Head of caudate nucleus (tissue), 42 donors: ENCODE data around the gene CLMN.

Experiments
- DNase-seq, 42 donors: peaks; one replicate each; pipeline versions ENCODE4 v3.0.0 to v3.0.0-alpha.2; 2020 to 2021; ENCODE audit warnings: mixed read lengths in 7 of 42
- intact Hi-C: fragments of 100-400 bp; cut with DNase I; formaldehyde crosslinking; loops from one replicate; pipeline ENCODE4 v1.15.0; 2022

The CLMN gene

DNA sequence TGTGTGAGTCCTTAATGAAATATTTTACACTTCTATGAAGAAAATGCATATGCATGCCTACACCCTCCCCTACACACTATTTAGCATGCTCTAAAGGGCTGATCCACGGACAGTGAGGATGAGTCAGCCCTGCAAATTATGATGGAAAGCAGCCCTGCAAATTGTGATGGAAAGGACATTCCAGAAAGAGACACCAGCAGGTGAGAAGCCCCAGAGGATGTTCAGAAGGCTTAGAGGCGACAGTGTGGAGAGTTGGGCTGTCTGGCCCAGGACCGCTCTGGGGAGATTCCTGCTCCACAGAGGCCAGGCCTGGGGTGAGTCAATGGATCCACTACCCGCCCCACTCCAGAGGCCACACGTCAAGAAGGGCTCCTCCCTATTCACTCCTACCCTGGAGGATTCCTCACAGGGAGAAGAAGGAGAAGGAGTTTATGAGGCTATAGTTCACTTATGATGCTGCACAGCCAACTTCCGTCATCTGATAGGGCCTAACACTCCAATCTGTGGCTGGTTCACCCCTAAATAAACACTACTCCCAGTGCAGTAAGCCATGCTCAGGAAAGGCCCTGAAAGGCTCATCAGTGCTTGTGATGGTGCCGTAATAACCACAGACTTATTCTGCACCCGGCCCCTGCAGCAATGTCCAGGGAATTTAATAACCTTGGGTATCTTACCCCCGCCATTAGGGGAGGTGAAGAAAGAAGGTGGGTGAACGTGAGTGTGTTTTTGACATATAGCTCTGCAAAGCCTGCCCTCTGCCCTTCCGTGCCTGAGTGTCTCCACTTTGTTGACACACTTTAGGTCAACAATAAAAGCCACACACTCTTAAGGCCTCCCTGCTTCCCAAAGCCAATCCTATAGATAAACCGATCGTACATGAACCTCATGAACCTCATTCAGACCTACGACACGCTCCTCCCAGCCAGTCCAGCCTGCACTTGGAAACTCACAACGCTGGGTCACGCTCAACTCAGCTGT is 46.4 kb downstream of the CLMN start:
- intact Hi-C loops: no loop called here
- peak in 5 of 42 donors; percentile 5 to 45 (median 10) for DNase-seq

DNA sequence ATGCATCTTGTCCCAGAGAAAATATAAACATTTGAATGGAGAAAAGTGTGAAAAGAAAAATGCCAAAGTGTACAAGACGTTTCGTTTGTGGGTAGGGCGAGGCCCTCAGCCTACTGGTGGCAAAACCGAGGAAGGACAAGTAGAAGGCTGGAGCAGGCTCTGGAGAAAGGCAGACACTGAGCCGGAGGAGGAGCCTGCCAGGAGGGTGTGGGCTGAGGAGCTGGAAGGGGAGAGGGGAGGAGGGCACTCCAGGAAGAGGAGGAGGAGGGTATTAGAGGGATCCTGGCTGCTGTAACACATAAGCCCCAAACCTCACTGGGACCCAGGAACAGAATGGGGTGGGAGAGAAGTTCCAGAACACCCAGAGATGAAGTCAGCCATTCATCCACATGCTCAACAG is 47.7 kb downstream of the CLMN start:
- intact Hi-C loops: no loop called here
- DNase-seq: peak in 5 of 42 donors; percentile 8 to 47 (median 21)

DNA sequence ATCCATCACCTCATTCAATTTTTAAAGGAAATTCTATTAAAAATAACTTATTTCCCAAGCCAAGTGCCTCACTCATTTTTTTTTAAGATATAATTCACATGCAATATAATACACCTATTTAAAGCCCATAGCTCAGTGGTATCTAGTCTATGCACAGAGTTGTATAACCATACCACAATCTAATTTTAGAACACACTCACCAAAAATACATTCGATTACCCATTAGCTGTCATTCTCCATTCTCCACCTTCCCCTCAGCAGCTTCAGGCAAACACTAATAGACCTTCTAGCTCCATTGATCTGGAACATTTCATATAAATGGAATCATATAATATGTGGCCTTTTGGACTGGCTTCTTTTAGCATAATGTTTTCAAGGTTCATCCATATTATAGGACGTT is 49.5 kb downstream of the CLMN start:
- DNase-seq: no peak
- intact Hi-C loops: no loop called here

DNA sequence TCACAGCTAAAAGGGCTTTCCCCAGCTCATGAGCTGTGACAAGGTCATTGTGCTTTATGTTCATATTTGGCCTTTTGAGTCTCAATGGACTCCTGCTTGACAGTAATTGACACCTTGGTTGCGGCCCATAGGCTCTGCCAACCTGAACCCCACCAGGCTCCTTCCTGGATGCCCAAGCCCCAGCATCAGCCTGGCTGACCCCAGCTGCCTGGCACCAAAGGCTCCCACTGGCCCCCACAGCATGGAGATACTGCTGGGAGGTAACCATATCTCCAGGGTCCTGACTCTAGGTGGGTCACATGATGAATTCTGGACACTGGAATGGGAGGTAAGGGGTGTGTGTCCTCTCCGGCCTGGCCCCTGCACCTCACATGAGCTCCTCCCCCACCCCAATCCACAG is 50.2 kb downstream of the CLMN start:
- peak in 6 of 42 donors; percentile 2 to 36 (median 12) for DNase-seq
- intact Hi-C loops: no loop called here

DNA sequence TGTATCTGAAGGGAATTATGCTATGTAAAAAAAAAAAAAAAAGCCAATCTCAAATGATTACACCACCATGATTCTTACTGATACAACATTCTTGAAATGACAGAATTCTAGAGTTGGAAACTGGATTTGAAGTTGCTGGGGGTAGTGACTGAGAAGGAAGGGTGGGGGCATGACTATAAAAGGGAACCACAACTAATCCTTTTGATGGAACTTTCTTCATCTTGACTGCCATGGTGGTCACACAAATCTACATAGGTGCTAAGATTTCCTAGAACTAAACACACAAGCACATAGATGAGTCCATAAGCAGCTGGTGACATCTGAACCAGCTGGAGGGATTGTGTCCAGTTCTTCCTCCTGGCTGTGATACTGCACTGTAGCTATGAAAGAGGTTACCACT is 51.4 kb downstream of the CLMN start:
- peak in 1 of 42 donors; percentile 27 for DNase-seq
- intact Hi-C loops: no loop called here

DNA sequence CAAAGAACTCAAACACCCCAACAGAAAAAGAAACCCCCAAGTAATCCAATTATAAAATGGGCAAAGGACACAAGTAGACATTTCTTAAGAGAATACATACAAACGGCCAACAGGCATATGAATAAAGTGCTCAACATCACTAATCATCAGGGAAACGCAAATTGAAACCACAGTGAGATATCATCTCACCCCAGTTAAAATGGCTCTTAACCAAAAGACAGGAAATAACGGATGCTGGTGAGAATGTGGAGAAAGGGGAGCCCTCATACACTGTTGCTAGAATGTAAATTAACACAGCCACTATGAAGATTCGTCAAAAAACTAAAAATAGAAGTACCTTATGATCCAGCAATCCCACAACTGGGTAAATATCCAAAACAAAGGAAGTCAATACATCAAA is 52.4 kb downstream of the CLMN start:
- intact Hi-C loops: no loop called here
- no peak for DNase-seq

DNA sequence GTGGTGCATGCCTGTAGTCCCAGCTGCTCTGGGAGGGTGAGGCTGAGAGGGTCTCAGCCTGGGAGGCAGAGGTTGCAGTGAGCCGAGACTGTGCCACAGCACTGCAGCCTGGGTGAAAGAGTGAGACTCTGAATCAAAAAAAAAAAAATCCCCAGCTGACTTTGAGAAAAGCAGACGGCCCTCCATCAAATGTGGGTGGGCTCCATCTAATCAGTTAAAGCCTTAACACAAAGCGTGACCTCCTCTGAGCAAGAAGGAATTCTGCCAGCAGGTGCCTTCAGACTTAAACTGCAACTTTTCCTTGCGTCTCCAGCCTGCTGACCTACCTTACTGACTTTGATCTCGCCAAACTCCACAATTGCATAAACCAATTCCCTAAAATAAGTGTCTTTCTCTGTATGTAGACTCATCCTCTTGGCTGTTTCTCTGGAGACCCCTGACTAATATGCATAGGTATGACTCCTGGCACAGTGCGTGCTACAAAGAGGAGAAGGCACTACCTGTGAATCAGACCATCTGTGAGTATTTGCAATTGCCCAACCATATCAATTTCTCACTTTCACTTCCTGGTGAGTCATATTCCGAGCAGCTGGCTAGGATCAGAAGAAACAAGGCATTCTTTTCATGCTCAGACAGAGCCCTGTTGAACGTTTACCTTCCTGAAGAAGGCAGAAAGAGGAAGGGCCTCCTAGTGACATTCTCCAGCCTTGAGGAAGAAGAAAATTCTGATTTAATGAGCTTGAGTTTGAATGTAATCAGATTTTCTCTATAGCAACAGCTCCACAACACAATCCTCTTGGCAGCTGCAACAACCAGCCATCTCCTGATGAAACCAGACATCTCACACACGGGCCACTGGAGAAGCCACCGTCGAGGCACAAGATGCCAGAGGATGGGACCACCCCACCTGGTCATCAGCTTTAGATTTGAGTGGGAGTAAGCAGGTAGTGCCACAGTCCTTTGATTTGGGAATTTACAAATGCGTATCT is 54.3 kb downstream of the CLMN start:
- intact Hi-C loops: no loop called here
- peak in 5 of 42 donors; percentile 5 to 39 (median 9) for DNase-seq

- peak in 6 of 42 donors; percentile 2 to 39 (median 6) for DNase-seq
- intact Hi-C loops: no loop called here
Measured at GRCh38 chr14:95264271-95264973, 55.3 kb downstream of the CLMN start.

DNA sequence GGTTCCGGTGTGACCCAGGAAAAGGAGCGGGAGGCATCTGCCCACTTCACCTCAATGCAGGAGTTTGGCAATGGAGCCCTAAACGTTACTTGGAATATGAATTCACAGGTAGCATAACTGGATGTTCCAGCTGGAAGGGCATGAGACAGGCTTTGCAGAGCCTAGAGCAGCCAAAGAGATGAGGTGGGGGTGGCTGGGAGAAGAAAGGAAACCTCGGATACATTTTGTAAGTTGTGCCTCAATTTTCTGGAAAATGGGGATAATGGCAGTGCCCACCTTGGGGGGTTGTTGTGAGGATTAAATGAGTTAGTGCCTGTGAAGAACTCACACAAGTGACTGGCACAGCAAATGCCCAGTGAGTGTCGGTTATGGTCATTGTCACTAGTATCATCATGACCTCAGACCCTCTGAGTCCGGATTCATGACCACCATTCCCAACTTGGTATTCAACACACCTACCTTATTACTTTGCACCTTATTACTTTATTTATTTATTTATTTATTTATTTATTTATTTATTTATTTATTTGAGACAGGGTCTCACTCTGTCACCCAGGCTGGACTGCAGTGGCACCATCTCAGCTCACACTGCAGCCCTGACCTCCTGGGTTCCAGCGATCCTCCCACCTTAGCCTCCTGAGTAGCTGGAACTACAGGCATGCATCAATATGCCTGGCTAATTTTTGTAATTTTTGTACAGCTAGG is 56.0 kb downstream of the CLMN start:
- DNase-seq: peak in 4 of 42 donors; percentile 0 to 37 (median 7)
- intact Hi-C loops: no loop called here

- intact Hi-C loops: no loop called here
- DNase-seq: peak in 2 of 42 donors; percentile 1 to 3
Measured at GRCh38 chr14:95262511-95262891, 57.2 kb downstream of the CLMN start.

DNA sequence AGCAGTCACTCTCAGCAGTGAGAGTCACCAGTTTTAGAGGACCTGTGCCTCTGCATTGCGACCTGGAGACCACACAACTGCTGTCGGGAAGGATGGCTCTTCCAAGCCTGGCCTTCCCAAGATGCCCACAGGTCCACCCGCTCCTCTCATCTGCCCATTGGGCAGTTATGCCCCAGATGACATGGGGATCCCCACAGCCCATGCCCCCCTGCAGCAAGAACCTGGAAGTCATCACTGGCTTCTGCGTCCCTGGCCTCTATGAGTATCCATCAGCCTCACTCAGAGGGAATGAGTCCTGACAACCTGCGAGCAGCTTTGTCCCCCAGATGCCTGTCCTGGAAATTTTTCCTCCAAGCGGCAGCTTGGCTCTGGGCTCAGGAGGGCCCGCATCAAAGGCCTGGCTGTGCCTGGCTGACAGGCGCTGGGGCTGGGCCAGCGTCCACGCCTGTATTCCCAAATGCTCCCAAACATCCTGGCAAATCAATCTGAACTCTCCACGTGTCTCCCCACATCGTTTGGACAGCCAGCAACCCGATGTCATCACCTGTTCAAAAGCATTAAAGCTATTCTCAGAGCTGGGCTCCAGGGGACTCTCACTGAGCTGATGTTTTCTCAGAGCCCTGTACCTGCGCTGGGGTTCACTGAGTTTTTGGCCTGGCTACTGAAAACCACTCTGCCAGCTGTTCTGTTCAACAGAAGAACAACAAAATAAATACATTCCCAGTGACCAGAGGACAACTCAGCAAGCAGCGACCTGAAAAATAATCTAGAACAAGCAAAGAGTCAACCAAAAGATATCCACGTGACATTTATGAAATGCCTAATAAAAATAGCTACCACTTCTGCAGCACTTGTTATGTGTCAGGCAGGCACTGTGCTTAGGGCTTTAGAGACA is 57.8 kb downstream of the CLMN start:
- intact Hi-C loops: no loop called here
- peak in 6 of 42 donors; percentile 6 to 42 (median 32) for DNase-seq

DNA sequence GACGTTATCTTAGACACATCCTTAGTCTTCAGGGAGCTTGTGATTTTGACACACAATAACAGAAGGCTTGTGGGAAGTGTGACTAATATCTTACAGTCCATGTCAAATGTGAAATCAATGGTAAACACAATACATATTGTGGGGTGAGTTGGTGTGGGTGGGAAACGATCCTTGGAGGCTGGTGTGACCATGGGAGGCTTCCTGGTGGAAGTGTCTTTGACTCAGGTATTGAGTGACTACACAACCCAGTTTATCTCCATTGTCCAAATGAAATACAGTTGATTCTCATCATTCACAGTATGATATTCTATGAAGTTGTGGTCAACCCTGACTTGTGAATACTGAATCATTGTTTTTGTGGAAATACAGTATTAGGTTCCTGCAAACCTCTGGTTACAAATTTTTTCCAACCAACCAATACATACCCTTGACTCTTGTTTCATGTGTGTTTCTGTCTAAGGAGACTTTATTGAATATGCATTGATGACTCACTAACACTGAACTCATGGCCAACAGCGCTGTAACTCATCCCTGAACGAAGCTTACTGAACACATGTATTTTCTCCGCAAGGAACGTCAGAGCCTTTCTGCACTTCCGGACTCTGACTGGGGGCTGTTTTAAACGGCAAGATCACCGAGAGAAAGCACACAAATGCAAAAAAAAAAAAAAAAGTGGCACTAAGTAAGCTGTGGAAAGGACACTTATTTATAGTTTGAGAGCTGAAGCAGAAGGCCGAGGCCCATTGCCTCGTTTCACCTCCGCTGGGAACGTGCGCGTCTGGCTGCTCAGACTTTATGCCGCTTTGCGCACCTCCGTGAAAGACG is 59.0 kb downstream of the CLMN start:
- DNase-seq: peak in 5 of 42 donors; percentile 5 to 40 (median 20)
- intact Hi-C loops: no loop called here

- intact Hi-C loops: no loop called here
- DNase-seq: peak in 7 of 42 donors; percentile 5 to 45 (median 25)
Measured at GRCh38 chr14:95258754-95259593, 60.7 kb downstream of the CLMN start.

GRCh38 chr14:95258156-95258555 is 61.6 kb downstream of the CLMN start:
- peak in 4 of 42 donors; percentile 2 to 31 (median 10) for DNase-seq
- intact Hi-C loops: no loop called here

GRCh38 chr14:95257521-95257920 is 62.2 kb downstream of the CLMN start:
- intact Hi-C loops: no loop called here
- peak in 6 of 42 donors; percentile 5 to 42 (median 16) for DNase-seq

DNA sequence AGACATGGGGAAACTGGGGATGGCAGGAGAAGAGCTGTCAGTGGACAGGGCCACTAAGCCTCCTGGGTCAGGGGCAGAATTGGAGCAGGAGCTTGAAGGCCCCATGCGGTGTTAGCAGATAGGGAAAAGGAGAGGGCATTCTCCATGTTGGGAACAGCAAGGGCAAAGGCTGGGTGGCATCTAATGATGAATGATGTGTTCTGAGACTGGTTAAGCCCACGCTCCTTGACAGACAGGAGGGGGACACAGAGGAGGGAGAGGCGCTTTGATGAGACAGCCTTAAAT is 63.0 kb downstream of the CLMN start:
- intact Hi-C loops: no loop called here
- DNase-seq: peak in 1 of 42 donors; percentile 39
